DND-41 (cell line): ENCODE measurements around the gene NR2F6.

Source experiments
- ATAC-seq: fragments of 200-7000 bp; cut with Tn5 transposase; 3 replicates; pipeline ENCODE4 v1.9.1; 2021; ENCODE audit warnings: low read depth; ENCODE audit not compliant: insufficient read depth
- DNase-seq: peaks from one replicate; pipeline ENCODE4 v3.0.0-alpha.2; 2020
- H2AFZ ChIP-seq: 2 replicates; pipeline ENCODE4 v1.6.0; 2012; ENCODE audit warnings: low read depth, low read length
- H3K27ac ChIP-seq: 2 replicates; pipeline ENCODE4 v1.5.1; 2012; ENCODE audit warnings: low read length, inconsistent platforms
- H3K27me3 ChIP-seq: fragments of 200-600 bp; sonication (generic); 2 replicates; pipeline ENCODE4 v1.6.0; 2012; ENCODE audit warnings: low read length, mild to moderate bottlenecking, inconsistent platforms; ENCODE audit not compliant: insufficient read depth, poor library complexity
- H3K36me3 ChIP-seq: 2 replicates; pipeline ENCODE4 v1.5.1; 2012; ENCODE audit warnings: low read length, inconsistent platforms; ENCODE audit not compliant: insufficient read depth
- H3K4me1 ChIP-seq: 2 replicates; pipeline ENCODE4 v1.5.1; 2012; ENCODE audit warnings: mild to moderate bottlenecking, low read length; ENCODE audit not compliant: insufficient read depth
- H3K4me2 ChIP-seq: 2 replicates; pipeline ENCODE4 v1.6.0; 2012; ENCODE audit warnings: mild to moderate bottlenecking, moderate library complexity, low read length, inconsistent platforms; ENCODE audit not compliant: insufficient read depth
- H3K4me3 ChIP-seq, 2 experiments: fragments of 200-600 bp in 1 of 2; shearing (Covaris generic) in 1 of 2; 2 replicates each; pipeline ENCODE4 v1.5.1; 2012 to 2016; ENCODE audit warnings: inconsistent platforms in 2 of 2, low read length in 2 of 2, mild to moderate bottlenecking in 2 of 2, low read depth in 1 of 2, moderate library complexity in 1 of 2
- H3K79me2 ChIP-seq: 2 replicates; pipeline ENCODE4 v1.6.0; 2012; ENCODE audit warnings: low read length, inconsistent platforms; ENCODE audit not compliant: insufficient read depth
- H3K9ac ChIP-seq: 2 replicates; pipeline ENCODE4 v1.6.0; 2012; ENCODE audit warnings: low read depth, mild to moderate bottlenecking, inconsistent platforms, low read length, moderate library complexity
- H3K9me3 ChIP-seq: 2 replicates; pipeline ENCODE4 v1.5.1; 2012; ENCODE audit warnings: low read length, moderate library complexity, mild to moderate bottlenecking, inconsistent platforms; ENCODE audit not compliant: insufficient read depth, severe bottlenecking
- H4K20me1 ChIP-seq: 2 replicates; pipeline ENCODE4 v1.6.0; 2012; ENCODE audit warnings: low read length; ENCODE audit not compliant: insufficient read depth
- CTCF ChIP-seq: IDR thresholded peaks from 2 replicates; pipeline ENCODE4 v1.5.1; 2012; ENCODE audit warnings: borderline replicate concordance, low read length, moderate library complexity, mild to moderate bottlenecking; ENCODE audit not compliant: poor library complexity, severe bottlenecking; ENCODE audit errors: extremely low read depth
- EZH2 ChIP-seq: IDR thresholded peaks from 3 replicates; pipeline ENCODE4 v1.6.1; 2012; ENCODE audit warnings: borderline replicate concordance, low read depth, mild to moderate bottlenecking, moderate library complexity, low read length, inconsistent platforms; ENCODE audit not compliant: severe bottlenecking

The NR2F6 gene

GRCh38 chr19:17262557-17262956 lies 16.8 kb upstream of the NR2F6 start:
- no peaks in the 10 kb centered on the region for H4K20me1 ChIP-seq
- H3K9ac ChIP-seq: no peak overlapping the region

GRCh38 chr19:17260842-17261325 lies 15.2 kb upstream of the NR2F6 start:
- Histone ChIP-seq H3K9ac (no peak overlapping the region), H3K4me1 (peaks cover 5% of the 10 kb centered on the region), H3K79me2 (no peaks in the 10 kb centered on the region), H3K36me3 (no peaks in the 10 kb centered on the region), H4K20me1 (no peaks in the 10 kb centered on the region), H2AFZ (peak overlapping the region; percentile 71), H3K27me3 (no peaks in the 10 kb centered on the region), H3K9me3 (peaks cover 4% of the 10 kb centered on the region), H3K27ac (no peak overlapping the region), H3K4me2 (0 out of 2 replicates have a peak overlapping the region, but pooled peaks have one; percentile 32), H3K4me3 (no peak overlapping the region)
- TF ChIP-seq CTCF: peak; percentile 99
- TF ChIP-seq EZH2: no peak
- peak; percentile 100 for ATAC-seq
- DNase-seq: peak; percentile 87

More at GRCh38 chr19:17262557-17262956, 16.8 kb upstream of the NR2F6 start:
- Histone ChIP-seq H3K36me3 (no peaks in the 10 kb centered on the region), H2AFZ (no peak overlapping the region), H3K4me3 (no peak overlapping the region), H3K9me3 (peaks cover 4% of the 10 kb centered on the region), H3K79me2 (peaks cover 3% of the 10 kb centered on the region), H3K4me1 (peaks cover 10% of the 10 kb centered on the region), H3K27ac (no peak overlapping the region), H3K4me2 (no peak overlapping the region), H3K27me3 (no peaks in the 10 kb centered on the region)
- no peak for TF ChIP-seq CTCF
- no peak for TF ChIP-seq EZH2
- no peak for DNase-seq
- no peak for ATAC-seq

GRCh38 chr19:17259934-17260333 lies 14.2 kb upstream of the NR2F6 start:
- no peaks in the 10 kb centered on the region for H4K20me1 ChIP-seq
- H3K27ac ChIP-seq: no peak overlapping the region
- no peak overlapping the region for H3K4me3 ChIP-seq
- no peak overlapping the region for H3K9ac ChIP-seq
- no peaks in the 10 kb centered on the region for H3K79me2 ChIP-seq
- H3K9me3 ChIP-seq: peaks cover 4% of the 10 kb centered on the region
- no peak overlapping the region for H2AFZ ChIP-seq
- no peaks in the 10 kb centered on the region for H3K36me3 ChIP-seq
- H3K4me1 ChIP-seq: peaks cover 5% of the 10 kb centered on the region
- no peak for TF ChIP-seq CTCF
- no peak for TF ChIP-seq EZH2
- ATAC-seq: no peak
- no peak overlapping the region for H3K4me2 ChIP-seq
- DNase-seq: no peak
- H3K27me3 ChIP-seq: no peaks in the 10 kb centered on the region
